Measurements from ENCODE around the gene UTS2R.

The UTS2R gene

GRCh38 chr17:82342361-82343079 lies 29.0 kb upstream of the UTS2R start:
- H4K20me1 ChIP-seq (ENCODE audit: insufficient read depth): no peaks in the 10 kb centered on the region
- no peaks in the 10 kb centered on the region for H3K4me1 ChIP-seq (ENCODE audit: low read depth, poor library complexity, severe bottlenecking)
- no peak overlapping the region for H3K4me3 ChIP-seq (IDR thresholded peaks at IDR 0.05; ENCODE audit: insufficient read depth, low read depth, low read length)
- peaks cover 3% of the 10 kb centered on the region; the same call in 1 of the 2 replicates for H3K27me3 ChIP-seq (ENCODE audit: insufficient read depth, low read depth)
- H3K36me3 ChIP-seq (ENCODE audit: insufficient read depth): no peaks in the 10 kb centered on the region
- H2AFZ ChIP-seq (ENCODE audit: low read depth): no peak overlapping the region
- H3K9ac ChIP-seq: no peak overlapping the region
- no peaks in the 10 kb centered on the region for H3K79me2 ChIP-seq (ENCODE audit: insufficient read depth, low read depth)
- no peak for TF ChIP-seq CTCF (conservative IDR thresholded peaks at IDR 0.05; ENCODE audit: low read depth, low read length)
- no peak overlapping the region for H3K27ac ChIP-seq
- no peak overlapping the region for H3K4me2 ChIP-seq

- Histone ChIP-seq H3K4me3 (IDR thresholded peaks at IDR 0.05; ENCODE audit: insufficient read depth, low read depth, low read length) (no peak overlapping the region), H3K27ac (no peak overlapping the region), H4K20me1 (ENCODE audit: insufficient read depth) (no peaks in the 10 kb centered on the region), H3K4me2 (no peak overlapping the region), H3K79me2 (ENCODE audit: insufficient read depth, low read depth) (no peaks in the 10 kb centered on the region), H2AFZ (ENCODE audit: low read depth) (no peak overlapping the region), H3K9ac (no peak overlapping the region), H3K27me3 (ENCODE audit: insufficient read depth, low read depth) (no peaks in the 10 kb centered on the region; the same call in 1 of the 2 replicates), H3K4me1 (ENCODE audit: low read depth, poor library complexity, severe bottlenecking) (peaks cover 8% of the 10 kb centered on the region), H3K36me3 (ENCODE audit: insufficient read depth) (no peaks in the 10 kb centered on the region)
- TF ChIP-seq CTCF (conservative IDR thresholded peaks at IDR 0.05; ENCODE audit: low read depth, low read length): no peak
Measured at GRCh38 chr17:82343560-82343959, 28.0 kb upstream of the UTS2R start.

GRCh38 chr17:82344175-82344907 lies 27.2 kb upstream of the UTS2R start:
- Histone ChIP-seq H3K79me2 (ENCODE audit: insufficient read depth, low read depth) (no peaks in the 10 kb centered on the region), H4K20me1 (ENCODE audit: insufficient read depth) (no peaks in the 10 kb centered on the region), H3K4me3 (IDR thresholded peaks at IDR 0.05; ENCODE audit: insufficient read depth, low read depth, low read length) (no peak overlapping the region), H2AFZ (ENCODE audit: low read depth) (no peak overlapping the region), H3K27ac (no peak overlapping the region), H3K27me3 (ENCODE audit: insufficient read depth, low read depth) (no peaks in the 10 kb centered on the region), H3K4me1 (ENCODE audit: low read depth, poor library complexity, severe bottlenecking) (peaks cover 15% of the 10 kb centered on the region), H3K9ac (no peak overlapping the region), H3K36me3 (ENCODE audit: insufficient read depth) (no peaks in the 10 kb centered on the region), H3K4me2 (no peak overlapping the region)
- no peak for TF ChIP-seq CTCF (conservative IDR thresholded peaks at IDR 0.05; ENCODE audit: low read depth, low read length)

- no peak for TF ChIP-seq CTCF (conservative IDR thresholded peaks at IDR 0.05; ENCODE audit: low read depth, low read length)
- no peaks in the 10 kb centered on the region for H4K20me1 ChIP-seq (ENCODE audit: insufficient read depth)
- no peak overlapping the region for H2AFZ ChIP-seq (ENCODE audit: low read depth)
- peaks cover 25% of the 10 kb centered on the region for H3K4me1 ChIP-seq (ENCODE audit: low read depth, poor library complexity, severe bottlenecking)
- H3K4me3 ChIP-seq (IDR thresholded peaks at IDR 0.05; ENCODE audit: insufficient read depth, low read depth, low read length): no peak overlapping the region
- no peak overlapping the region for H3K4me2 ChIP-seq
- H3K36me3 ChIP-seq (ENCODE audit: insufficient read depth): no peaks in the 10 kb centered on the region
- H3K27ac ChIP-seq: no peak overlapping the region
- H3K79me2 ChIP-seq (ENCODE audit: insufficient read depth, low read depth): no peaks in the 10 kb centered on the region
- no peak overlapping the region for H3K9ac ChIP-seq
- no peaks in the 10 kb centered on the region for H3K27me3 ChIP-seq (ENCODE audit: insufficient read depth, low read depth)
Measured at GRCh38 chr17:82345151-82345976, 26.2 kb upstream of the UTS2R start.

Measured in KMS-11 (cell line).